GM18858 (cell line): ENCODE results near the gene NR4A2.

Experiments
- ATAC-seq: cut with Tn5 transposase; IDR thresholded peaks from one replicate; pipeline ENCODE4 v1.9.1; 2021; ENCODE audit not compliant: unreplicated experiment

The NR4A2 gene

DNA sequence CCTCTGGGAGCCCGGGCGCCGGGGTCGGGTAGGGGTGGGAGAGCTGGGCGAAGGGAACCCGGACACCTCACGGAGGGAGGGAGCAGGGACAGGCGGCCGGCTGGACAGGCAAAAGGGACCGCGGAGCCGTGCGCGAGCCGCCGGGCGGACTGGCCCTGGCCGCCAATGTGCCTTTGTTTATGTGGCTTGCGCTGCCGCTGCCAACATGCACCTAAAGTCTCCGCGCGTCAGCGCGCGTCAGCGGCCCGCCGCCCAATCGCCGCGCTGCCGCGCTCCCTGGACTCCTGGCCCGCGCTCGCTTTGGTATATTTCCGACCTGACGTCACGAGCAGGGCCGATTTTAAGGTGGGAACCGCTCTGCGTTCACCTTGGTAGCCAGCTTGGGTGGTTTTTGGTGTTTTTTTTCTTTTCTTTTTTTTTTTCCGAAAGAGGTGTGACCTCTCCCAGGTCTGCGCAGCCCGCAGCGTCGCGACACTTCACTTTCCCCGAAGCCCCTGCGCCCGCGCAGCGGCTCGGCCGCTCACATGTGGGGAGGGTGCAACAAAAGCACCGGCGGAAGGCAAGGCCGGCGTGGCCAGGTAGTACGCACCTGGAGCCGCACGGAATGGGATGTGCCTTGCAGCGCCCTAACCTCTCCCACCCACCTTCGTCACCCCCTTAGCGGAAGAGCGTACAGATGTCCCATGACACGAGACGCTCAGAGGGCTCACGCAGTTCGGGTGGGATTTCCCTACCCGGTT is at the start of gene NR4A2:
NR4A2 (minus strand) TSS at position 188 of the 740 bp plus-strand sequence. CDS start 2,535 bp downstream, outside the sequence.
- ATAC-seq, result peak; percentile 64

DNA sequence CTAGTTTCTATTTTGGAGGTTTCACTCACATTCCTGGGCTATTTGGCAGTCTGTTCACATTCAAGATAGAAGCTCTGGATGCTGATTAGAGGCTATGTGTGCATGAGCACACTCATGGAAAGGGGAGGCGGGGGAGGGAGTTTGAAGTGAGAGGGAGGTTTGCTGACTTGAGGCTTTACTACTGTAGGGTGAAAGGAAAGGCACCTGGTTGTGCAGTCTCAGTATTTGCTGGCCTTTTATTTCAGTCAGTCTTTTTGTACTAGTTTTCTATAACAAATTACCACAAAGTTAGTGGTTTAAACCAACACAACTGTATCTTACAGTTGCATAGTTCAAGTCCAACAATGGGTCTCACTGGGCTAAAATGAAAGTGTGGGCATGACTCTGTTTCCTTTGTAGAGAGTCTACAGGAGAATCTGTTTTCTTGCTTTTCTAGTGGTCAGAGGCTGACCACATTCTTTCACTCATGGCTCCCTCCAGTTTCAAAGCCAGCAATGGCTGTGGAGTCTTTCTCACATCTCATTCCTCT is 47.7 kb upstream of the NR4A2 start:
- ATAC-seq, result peak; percentile 90

DNA sequence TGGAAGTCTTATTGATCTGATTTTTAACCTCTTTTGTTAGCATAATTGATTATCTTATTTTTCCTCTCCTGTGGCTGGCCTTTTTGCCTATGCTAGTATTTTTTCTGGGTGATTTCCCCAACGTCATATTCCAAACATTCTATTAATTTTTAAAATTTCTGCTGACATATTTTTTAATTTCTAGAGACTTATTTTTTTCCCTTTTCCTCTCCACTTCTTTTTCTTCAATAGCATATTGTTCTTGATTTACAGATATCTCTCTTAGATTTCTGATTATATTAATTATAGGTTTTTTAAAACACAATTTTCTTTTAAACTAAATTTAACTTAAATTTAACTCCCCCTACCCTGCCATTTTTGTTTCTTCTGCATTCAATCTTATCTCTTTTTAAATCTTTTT is 47.2 kb upstream of the NR4A2 start:
- no peak for ATAC-seq

DNA sequence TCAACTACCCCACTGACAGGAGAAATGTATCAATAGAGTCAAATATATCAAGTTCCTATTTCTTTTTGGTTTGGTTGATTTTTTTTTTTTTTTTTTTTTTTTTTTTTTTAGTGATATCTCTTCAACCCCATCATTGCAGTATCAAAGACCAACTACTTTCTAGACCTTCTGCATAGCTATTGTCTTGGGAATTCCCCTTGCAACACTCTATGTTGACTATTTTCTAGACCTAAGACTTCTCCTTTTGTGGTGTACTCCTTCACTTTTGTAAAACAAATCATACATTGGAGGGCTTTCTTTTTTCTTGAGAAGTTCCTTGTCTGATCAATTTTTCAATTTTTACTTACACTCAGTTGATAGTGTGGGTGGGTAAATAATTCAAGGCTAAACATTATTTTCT is 46.5 kb upstream of the NR4A2 start:
- peak; percentile 54 for ATAC-seq

DNA sequence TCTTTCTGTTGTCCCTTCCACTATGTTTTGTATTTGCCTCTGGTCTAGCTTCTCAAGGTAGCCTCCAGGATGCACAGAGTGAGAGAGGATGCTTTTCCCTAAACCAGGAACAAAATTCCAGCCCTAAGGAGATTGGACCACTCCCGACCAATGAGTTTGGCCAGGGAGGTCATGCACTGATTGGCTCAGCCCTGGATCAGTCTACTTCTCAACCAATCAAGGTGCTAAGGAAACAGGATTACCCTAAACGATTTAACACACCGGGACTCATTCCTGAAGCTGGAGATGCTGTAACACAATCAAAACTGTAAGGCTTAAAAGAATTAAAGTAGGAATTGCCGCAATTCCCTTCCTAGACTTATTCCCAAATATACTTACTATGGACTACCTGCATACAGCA is 34.2 kb upstream of the NR4A2 start:
- ATAC-seq, result no peak

DNA sequence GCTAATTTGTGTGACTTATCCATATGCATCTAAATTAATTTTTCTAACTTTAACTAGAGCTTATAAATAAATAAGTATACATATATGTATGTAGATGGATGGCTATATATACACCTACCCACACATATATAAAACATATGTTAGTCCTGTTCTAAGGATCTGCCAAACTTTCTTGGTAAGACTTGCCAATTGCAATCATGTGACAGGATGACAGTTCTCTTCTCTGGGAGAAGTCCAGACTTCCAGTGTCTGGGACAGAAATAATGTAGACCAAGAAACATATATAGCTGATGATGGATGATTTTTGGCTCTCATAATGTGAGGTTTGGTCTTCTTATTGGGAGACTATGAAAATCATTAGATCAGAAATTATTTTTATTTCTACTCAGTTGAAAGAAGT is 30.6 kb upstream of the NR4A2 start:
- ATAC-seq, result no peak

DNA sequence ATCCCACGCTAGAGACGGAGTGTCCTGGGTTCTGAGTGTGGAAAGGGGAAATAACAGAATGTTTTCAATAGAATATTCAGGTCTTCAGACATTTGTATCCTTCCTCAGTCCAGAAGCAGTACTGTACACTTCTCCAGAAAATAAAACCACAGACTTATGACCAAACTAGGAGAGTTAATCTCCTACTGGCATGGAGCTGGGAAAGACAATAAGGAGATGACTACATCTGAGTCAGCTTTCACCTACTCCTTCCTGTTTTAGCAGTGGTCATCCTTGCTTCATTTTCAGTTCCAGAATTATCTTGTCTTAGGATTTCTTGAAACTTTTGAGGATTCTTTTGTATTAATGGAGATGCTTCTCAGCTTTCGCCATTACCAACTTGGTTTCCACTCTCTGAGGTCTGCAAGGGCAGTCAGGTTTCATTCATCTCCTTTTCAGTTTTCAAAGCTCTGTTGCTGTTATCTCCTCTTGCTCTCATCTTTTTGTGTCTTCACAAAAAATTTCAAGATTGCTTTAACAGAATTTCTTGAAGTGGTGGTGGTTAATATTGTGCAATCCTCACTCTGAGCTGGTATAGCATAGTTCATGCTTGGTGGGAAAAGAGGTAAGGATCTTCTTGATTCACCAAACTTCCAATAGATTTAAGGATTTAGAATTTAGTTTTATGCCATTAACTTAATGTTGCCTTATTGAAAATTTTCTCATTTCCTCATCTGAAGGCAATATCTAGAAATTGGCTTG is 23.7 kb upstream of the NR4A2 start:
- no peak for ATAC-seq

DNA sequence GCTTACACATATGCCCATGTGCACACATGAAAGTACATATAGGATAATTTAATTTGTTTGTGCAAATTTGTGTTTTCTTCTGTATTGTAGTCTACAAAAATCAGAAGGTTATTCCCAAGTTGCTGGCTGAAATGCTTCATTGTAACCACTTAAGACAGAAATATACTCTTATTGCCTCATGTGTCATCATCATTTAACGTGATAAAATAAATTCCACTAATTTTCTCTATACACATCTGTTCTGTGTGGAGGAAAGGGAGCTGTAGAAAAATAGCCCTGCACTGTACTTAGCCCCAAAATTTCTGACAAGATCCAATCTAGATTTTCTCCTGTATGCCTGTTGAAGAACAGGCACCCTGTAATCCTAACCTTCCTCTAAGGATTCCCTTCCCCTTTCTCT is 20.4 kb upstream of the NR4A2 start:
- ATAC-seq, result no peak

DNA sequence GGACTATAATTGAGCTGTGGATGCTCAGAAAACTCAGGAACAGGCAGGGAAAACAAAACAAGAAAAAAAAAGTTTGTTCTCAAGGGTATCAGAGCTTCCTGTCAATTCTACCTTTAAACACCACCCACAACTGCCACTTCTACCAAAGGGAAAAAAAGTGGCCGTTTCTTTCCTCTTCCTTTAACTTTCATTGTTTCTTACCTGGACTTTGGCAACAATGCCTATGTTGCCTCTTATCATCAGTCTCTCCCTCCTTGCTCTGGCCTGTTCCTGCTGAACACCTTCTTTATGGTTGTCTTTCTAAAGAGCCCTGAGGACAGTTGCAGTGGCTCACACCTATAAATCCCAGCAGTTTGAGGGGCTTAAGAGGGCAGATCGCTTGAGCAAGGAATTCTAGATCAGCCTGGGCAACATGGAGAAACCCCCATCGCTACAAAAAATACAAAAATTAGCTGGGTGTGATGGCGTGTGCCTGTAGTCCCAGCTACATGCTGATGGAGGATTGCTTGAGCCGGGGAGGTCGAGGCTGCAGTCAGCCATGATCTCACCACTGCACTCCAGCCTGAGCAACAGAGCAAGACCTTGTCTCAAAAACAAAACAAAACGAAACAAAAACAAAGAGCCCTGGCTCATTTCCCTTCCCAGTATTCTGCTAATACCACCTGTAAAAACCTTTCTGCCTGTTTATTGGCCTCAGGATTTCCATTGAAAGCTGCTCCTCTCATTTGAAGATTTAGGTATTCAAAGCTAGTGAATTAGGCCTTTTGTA is 18.0 kb upstream of the NR4A2 start:
- no peak for ATAC-seq

DNA sequence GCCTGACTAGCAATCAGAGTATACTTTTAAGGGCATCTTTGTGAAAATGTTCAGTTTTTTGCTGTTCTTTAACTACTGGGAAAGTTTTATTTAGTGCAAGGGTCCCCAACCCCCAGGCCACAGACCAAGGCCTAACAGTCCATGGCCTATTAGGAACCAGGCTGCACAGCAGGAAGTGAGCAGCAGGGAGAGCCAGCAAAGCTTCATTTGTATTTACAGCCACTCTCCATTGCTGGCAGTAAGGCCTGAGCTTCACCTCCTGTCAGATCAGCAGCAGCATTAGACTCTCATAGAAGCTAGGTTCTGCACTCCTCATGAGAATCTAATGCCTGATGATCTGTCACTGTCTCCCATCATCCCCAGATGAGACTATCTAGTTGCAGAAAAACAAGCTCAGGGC is 17.1 kb upstream of the NR4A2 start:
- no peak for ATAC-seq

DNA sequence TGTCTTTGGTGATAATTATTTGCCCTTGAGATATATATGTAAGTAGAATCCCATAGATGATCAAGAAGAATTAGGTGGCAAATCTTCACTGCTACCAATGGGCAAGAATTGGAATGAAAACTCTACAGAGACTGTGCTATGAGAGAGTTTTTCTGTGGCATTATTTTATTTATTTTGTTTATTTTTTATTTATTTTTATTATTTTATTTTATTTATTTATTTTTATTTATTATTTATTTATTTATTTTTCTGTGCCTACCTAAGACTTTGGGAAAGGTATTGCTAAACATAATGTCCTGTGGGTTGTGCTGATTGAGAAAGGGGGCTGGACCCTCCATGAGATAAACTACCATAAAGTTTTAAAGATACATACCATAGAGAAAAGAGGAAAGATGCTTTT is 16.6 kb upstream of the NR4A2 start:
- ATAC-seq, result no peak

DNA sequence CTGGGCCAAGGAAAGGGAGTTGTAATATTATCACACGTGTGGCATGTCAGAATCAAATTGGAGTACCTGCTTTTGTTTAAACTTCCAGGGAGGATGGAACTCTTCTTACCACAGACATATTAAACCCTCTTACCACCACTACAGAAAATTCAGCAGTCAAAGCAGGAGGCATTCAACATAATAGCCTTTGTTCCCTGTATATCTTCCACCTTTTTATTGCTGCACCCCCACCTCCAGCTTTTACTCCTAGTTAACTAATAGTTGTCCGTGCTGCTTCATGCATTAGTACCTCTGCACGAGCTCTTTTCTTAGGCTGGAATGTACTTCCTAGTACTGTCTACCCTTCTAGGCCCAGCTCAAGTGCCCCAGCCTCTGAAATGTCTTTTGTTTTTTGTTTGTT is 14.9 kb upstream of the NR4A2 start:
- no peak for ATAC-seq

DNA sequence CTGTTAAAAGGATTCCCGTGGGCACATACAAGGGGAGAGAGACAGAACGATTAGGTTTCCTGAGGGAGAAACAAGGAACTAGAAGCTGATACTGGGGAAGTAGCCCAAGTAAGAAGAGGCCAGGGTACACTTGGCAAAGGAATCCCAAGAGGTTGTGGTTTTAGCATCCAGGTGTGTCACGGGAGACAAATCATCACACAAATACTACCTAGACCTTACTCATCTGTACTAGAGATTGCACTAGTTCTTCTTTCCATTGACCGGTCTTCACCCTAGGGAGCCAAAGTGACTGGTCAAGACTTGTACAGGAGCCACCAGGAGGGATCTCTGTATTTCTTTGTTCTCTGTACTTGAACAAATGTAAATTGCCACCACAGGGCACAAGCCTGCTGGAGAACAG is 14.2 kb upstream of the NR4A2 start:
- ATAC-seq, result no peak

DNA sequence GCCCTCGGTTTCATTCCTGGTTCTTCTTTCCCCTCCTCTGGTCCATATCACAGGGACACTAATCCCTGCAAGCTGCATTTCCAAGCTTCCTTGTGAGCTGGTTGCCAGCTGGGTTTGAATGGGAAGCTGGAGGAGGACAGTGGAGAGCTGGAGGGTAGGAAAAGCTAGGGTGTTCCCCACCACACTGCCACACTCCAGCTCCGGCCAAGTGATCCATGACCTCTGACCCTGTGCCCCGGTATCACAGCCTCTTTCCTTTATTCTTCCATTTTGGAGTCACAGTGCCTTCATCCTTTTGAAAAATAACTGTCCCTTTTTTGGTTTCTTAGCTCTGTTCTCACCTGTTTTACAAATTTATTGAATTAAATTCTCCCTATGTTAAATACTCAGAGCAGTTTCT is 13.1 kb upstream of the NR4A2 start:
- ATAC-seq, result no peak

DNA sequence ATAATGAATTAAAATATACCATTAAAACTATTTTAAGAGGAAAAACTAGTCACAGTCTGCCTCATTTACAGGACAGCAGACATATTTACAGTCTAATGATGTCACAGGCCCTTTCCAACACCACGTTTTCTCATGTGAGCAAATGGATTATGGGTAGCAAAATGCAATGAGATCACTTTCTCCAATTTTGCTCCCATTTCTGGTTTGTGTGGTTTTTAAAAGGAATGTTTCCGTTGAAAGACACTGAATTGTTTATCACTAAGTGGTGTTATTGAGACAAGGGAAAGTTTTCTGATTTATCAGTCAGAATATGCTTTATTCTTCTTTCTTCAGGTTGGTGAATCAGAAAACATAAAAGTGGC is 11.4 kb upstream of the NR4A2 start:
- no peak for ATAC-seq

DNA sequence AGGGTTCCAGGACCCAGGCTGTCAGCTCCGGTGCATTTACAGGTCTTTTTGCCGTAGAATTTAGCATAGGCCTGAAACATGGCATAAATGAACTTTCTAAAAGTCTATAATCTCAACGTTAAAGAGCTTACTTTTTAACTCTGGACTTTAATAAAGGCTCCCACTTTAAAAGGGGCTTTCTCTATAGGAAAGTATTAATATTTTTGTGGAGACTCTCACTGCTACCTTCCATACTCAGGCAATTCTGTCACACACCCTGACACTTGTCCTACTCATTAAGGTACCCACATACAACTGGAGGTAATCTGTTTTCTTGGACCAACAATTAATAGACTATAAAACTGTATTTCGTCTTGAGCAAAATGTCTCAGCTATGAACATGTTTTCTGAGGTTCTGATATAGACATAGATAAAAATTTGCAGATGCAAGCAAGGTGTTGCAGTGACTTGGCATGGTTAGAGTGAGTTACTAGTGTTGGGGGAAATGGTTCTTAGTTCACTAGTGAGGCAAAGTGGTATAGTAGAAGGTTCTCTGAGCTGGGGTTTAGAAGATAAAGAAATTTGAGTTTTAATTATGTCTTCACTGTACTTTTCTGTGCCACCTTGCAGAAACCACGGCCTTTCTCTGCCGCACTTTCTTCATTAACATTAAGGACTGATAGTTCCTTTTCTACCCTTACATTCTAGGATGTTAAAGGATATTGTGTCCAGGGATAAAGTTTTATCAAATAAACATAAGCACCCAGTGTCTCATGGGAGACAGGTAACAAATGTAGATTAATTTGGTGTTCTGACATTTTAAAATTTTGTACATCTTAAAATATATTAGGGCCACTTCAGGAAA is 10.8 kb upstream of the NR4A2 start:
- no peak for ATAC-seq

DNA sequence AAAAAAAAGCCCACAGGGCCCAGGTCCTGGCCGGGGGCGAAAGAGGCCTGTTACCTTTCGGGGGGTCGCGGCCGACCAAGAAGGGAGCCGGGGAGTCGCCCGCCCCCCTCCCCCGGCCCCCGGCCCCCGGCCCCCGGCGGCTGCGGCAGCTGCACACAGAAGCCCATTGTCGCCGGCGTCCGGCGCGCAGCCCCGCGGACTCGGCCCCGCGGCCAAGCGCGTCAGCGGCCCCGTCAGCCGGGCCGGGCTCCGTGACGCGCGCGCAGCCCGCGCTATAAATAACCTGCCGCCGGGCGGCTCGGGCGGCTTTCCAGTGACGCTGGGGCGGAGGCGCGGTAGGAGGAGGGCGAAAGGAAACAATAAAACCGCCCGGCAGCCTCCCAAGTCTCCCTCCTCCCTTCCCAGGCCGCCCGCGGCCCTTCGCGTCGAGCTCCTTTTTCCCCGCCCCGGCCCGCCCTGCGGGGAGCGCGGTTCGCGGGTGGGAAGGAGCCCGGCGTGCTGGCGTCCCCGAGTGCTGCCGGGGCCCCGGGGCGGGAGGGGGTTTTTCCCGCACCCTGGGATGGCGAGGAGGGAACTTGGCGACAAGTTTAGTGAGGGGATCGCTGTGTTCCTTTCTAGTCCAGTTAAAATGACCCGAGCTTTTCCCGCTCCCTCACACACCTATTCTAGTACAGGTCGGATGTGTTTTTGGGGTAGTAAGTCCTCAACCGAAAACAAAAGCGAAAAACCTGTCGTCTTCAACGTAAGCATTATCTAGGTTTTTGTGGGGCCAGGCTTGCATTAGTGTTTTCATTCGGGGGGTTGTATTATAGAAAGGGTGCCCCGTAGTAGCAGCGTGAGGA is 10.0 kb upstream of the NR4A2 start:
- peak; percentile 38 for ATAC-seq

DNA sequence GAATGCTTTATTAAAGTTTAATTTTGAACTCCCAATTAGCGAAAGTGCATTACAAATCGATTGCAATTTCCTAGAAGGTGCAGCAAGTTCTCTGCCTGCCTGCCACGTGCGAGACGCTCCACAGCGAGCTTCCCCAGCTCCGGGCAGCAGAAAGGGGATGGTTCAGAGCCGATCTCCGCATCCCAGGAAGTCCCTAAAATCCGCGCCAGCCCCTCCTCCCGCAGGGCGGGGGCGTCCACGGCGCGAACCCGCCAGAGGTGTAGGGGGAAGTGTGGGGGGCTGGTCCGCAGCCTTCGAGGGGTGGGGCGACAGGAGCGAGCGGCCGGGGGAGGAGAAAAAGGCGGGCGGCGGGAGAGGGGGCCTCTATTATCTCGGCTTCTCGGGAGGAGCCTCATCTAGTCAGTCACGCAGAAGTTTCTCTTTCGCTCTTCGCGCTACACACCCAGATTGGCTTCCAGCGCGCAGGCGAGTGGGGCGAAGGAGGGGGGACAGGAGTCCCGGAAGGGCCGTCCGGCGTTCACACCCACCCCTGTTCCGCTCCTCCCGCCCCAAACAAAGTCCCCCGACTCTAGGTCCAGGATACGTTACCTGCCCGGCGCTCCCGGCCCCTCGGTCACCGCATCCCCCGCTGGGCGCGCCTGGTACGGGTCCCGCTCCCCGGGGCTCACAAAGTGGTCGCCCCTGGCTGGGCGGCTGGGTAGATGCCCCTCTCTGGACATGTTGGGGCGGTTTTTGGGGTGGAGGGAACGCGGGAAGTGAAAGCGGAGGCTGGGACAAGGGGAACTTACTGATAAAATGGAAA is 9.1 kb upstream of the NR4A2 start:
- peak; percentile 70 for ATAC-seq

DNA sequence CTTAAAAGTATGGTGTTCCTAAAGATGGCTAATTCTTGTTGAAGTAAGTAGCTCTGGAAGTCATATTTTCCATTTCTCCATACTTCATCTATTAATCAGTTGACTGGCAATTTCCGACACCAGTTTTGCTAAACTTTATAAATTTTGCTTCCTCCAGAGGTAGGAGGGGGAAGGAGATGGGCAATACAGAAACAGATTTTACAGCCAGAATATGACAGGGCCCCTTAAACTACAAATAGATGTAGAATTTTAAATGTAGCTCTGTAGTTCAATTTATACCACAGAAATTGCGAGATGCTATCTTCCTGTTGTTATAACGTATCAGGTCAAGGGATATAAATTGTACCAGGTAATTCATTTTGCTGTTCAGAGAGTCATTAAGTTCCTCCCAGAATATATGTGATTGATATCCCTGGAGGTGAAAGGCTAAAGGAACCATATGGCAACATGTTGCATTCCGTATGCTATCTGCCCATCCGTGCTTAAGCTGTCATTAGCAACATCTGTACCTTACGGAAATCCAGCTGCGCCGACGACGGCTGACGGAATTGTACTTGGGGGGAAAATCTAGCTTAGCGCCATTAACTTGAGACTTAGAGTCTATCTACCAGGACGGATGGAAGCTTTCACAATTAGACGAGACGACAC is 8.4 kb upstream of the NR4A2 start:
- no peak for ATAC-seq
